GM18520 (cell line): ENCODE measurements around the gene EMILIN1.
"Not testable (repeated sequence)": the region's sequence is repeated elsewhere in the genome, so short reads cannot be mapped to it uniquely, and the experiment has no call there.

Experiments
- ATAC-seq: cut with Tn5 transposase; IDR thresholded peaks from one replicate; pipeline ENCODE4 v1.9.1; 2021; ENCODE audit not compliant: unreplicated experiment

EMILIN1 gene

DNA sequence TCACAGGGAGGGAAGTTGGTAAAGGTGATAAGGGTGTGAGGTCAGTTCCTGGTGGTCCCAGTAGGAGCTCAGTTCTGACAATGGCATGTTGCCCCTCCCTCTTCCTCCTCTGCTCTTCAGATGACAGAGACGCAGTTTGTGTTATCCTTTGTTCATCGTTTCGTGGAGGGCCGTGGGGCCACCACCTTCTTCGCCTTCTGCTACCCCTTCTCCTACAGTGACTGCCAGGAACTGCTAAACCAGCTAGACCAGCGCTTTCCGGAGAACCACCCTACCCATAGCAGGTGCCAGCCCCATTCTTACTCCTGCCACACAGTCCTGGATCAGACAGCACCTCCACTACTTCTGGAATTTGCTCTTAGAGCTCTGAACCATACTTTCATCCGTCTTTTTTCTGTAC lies 24.6 kb upstream of the EMILIN1 start:
- no peak for ATAC-seq

DNA sequence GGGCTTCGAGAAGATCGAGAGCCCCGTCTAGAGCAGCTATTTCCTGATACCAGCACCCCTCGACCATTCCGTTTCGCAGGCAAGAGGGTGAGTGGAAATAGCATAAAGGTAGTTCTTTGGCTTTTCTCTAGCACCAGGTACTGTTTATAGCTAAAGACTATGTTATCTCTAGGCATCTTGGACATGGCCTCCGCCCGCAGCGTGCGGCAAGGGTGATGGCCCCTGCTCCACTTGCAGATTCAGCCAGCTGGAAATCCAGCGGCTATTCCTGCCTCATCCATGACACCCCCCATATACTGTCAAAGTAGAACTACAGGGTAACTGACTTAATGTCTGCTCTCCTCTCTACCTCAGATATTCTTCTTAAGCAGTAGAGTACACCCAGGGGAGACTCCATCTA lies 23.7 kb upstream of the EMILIN1 start:
- no peak for ATAC-seq

DNA sequence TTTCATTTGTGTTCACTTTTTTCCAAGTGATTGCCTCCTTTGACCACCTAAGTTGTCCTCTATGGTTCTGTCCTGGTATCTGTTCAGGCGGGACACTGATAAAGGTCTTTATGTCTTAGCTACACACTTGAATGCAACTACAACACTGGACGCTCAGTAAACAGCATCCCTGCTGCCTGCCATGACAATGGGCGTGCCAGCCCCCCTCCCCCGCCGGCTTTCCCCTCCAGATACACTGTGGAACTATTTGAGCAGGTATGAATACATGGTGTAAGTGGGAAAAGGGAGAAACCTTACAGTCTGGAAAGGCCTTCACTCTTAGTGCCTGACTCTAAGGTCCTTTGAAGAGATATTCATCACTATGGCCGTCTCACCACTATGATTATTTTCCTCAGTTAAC lies 21.2 kb upstream of the EMILIN1 start:
- no peak for ATAC-seq

DNA sequence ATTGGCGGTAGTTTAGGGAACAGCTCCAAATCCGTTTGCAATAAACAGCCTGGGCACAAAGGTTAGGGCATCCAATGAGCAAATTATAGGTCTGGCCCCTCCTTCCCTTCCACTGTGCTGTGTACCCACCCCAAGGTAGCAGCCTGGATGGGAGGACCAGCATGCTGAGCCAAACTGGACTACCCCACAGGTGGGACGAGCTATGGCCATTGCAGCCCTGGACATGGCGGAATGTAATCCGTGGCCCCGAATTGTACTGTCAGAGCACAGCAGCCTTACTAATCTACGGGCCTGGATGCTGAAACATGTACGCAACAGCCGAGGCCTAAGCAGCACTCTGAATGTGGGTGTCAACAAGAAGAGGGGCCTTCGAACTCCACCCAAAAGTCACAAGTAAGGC lies 20.2 kb upstream of the EMILIN1 start:
- no peak for ATAC-seq

DNA sequence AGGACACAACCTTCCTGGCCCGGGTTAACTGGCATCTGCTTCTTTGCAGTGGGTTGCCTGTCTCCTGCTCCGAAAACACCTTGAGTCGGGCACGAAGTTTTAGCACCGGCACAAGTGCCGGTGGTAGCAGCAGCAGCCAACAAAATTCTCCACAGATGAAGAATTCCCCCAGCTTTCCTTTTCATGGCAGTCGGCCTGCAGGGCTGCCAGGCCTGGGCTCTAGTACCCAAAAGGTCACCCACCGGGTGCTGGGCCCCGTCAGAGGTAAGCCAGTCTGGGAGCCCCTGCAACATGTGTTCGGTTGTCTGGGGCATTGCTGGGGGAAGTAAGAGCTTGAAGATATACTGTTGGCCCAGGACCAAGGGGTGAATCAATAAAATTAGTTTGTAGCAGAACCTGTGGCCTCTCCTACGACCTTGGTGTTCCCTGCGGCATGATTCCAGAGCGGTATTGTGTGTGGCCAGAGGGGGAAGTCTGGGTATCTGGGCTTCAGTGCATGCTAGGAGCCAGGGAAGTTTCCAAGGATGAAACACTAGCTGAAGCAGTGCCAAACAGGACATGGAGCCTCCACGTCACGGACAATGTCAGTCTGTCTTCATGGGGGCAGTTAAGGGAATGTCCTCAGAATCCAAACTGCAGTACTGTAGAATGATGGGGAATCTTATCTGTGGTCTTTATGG lies 19.1 kb upstream of the EMILIN1 start:
- ATAC-seq, result no peak

DNA sequence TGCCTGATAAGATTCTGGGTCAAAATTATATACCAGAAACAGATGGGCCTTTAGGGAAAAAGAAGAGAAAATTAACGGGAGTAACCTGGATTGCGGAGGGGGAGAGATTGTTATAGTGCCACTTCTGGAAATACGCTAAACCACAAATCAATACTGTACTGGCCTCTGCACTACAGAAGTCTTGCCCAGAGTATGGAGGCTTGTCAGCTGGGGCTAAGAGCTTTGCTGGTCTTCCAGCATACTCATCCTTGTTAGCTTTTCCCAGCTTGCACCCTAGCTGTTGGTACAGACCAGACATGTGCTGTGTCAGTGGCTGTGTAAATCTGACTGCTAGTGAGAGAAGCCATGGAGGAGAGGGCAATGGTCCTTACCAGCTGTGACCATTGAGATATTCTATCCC lies 18.1 kb upstream of the EMILIN1 start:
- ATAC-seq, result no peak

DNA sequence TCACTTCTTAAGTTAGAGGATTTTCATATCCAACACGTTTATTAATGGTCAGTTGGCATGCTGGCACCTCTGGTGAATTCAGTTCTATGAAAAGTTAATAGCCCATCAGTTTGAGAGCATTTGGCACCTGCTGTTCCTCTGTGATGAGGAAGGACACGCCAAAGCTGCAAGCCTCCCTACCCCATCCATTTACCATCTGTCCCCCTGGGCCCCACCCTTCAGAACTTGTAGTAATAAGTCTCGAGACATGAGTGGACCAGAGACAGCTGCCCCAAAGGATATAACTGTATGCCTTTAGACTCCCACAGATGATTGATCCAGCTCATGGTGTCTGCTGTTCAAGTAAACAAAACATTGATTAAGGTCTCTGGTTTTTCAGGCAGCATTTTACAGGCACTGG lies 13.3 kb upstream of the EMILIN1 start:
- ATAC-seq, result no peak

DNA sequence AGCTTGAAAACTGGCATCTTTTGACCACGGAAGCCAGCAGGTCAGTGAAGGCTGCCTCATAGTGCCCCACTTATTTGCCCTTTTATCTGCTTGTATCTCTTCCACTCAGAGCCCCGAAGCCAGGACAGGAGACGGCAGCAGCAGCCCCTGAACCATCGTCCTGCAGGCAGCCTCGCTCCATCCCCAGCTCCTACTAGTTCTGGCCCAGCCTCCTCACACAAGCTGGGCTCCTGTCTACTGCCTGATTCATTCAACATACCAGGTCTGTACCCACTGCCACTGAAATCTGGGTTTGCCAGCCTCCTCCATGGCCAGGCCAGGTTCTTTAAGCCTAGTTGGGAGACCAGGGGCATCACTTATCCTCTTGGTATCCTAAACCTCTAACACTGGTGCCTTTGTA lies 11.0 kb upstream of the EMILIN1 start:
- no peak for ATAC-seq

DNA sequence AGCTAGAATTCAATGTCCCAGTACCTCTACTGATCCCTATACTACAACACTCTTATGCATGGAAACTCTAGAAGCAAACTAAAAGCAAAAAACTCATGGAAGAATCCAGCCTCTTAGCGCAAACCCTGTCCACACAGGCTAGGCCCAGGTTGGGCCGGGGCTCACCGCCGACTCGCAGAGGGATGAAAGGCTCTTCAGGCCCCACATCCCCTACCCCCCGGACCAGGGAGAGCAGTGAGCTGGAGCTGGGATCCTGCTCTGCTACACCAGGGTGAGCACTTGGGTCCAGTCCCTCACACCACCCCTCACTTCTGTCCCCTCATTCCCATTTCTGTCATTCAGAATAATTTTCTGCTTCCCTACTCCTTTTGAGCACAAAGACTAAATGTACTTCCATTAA lies 9.0 kb upstream of the EMILIN1 start:
- no peak for ATAC-seq

DNA sequence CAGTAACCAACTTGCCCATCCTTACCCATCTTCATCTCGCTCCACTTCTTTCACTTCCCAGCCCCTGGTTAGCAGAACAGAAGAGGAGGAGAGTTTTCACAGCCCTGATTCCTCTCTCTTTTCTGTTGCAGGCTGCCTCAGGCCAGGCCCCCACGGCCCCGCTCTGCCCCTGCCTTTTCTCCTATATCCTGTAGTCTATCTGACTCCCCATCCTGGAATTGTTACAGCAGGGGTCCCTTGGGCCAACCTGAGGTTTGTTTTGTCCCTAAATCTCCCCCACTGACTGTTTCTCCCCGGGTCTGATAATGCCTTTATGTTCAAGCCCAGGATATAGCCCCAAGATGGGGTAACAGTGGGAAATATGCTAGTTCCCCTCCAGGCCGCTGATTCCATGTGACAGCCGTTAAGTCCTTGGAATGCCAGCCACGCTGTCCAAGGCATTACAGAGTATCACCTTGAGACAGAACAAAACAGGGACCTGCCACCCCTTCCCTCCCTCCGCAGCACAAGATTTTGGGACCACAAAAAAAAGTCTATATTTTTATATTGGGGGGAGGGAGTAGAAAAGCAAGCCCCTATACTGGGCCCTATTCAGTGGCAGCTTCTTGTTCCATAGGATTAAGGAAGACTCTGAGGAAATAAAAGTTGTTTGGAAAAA lies 8.3 kb upstream of the EMILIN1 start:
- no peak for ATAC-seq

DNA sequence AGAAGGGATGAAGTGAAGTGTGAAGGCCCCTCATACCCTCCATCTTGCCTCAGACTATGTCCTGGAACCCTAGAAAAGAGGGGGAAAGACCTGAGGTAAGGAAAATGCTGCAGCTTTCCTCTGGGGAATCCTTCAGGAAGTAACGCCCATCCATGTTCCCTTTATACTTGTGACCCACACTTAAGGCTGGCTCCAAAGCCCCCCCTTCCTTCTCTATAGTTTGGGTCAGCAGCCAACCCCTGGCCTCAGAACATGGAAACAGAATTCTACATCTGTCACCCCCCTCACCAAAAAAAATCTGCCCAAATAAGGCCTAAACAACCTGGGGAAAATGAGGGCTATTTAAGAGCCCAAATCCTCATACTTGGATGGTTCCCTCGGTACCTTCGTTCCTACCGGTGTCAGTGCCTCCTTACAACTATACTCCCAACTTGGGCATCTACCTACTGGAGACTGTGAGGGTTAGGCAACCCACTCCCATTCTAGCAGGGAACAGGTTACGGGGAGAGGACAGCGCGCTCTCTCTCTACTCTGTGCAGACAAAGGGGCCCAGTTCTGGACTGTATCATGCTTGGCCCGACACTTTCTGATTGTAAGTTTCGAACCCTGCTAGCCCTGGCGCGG lies 7.7 kb upstream of the EMILIN1 start:
- no peak for ATAC-seq

DNA sequence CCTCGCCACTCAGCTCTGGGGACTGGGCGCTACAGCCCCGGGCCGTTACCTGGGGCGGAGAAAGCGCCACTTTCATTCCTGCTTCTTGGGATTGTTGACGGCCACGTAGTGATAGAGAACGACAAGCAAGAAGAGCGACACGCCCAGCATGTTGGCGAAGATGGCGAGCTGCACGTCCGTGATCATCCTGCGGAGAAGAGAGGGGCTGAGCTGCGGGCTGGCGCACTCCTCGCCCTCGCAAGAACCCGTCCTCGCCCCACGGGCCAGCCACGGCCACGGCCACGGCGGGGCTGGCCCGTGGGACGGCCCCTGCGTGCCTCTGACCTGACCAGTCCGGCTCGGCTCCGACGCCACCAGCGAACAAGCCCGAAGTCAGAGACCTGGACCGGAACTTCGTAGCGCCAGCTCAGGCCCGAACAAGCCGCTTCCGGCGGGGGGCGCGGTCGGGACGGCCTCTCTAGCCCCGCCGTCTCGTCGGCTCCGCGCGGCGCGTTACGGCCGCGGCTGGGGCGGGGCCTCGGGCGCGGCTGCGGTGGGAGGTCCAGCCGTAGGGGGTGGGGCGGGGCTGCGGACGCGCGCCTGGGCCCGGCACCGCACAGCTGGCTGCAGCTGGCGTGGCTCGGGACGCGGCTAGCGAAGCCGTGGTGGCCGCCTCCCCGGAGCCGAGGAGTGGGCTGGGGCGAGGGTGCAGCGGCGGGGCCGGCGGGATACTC lies 7.0 kb upstream of the EMILIN1 start, which contains the start of gene OST4:
TSS of gene OST4 (minus strand) at position 378 of the 713 bp plus-strand sequence.
- peak; percentile 81 for ATAC-seq

DNA sequence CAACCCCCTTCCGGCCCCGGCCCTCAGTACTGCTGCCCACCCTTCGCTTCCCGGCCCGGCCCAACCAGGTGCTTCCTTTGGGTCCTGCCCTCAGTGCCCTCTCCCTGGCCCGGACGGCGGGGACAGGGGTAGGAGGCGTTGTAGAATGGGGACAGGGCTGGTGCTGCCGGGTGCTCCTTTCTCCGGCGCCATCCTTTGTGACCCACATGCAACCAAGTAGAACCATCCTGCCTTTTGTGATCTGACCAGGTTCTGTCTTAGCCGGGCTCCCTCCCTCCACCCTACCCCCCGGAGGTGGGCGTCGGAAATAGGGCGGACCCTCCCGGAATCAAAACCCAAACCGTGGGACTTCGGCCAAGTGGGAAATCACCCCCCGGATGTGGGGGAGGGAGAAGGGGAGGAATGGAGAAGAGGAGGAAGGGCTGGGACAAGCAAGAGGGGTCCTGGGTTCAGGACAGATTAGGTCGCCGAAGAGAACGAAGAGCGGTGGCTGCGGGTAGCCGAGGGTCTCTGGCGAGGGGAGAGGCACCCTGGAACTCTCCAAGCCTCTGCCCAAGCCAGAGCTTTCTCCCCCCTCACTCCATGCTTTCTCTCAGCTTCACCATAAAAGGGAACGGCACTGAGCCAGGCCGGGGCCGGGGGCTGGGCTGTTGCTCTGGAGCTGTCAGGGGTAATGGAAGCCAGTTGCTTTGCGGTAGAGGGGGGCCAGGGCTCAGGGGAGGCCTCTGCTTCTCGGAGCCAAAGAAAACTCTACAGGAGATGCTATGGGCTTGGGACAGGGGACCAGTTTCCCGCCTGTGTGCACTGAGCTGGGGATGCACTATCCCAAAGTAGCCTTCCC lies 6.2 kb upstream of the EMILIN1 start:
- ATAC-seq, result no peak

DNA sequence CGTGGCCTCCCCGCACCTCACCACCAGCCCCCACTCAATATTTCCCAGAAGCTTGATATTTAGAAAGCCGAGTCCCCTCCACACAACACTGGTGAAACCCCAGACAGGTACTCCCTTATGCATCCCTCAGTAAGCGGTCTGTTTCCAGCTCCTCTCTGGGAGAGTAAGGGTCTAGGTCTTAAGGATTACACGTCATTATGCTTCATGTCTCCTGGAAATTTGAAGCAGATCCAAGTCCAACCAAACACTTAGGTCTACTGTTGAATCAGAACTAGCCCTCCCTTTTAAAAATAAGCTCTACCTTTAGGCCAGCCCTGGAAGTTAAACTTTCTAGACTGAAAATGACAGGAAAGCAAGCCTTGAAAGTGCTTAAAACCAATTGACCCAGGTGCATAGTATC lies 5.5 kb upstream of the EMILIN1 start:
- ATAC-seq, result no peak

DNA sequence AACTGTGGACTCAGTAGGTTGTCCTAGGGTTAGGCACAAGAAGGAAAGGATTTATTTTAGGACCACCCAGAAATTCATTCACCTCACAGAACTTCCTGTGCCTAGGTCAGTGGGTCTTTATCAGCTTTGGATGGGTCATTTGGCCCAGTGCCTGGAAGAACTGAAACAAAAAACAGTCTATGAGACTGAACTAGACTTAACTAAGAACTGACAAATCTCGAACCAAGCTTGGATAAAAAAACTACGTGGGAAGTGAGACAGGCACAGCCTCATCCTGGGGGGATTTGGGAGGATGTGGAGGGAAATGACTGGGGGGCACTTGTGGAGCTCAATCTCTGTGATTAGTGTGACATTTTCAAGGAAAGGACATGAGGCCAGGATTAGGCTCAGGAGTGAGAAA lies 4.6 kb upstream of the EMILIN1 start:
- no peak for ATAC-seq

DNA sequence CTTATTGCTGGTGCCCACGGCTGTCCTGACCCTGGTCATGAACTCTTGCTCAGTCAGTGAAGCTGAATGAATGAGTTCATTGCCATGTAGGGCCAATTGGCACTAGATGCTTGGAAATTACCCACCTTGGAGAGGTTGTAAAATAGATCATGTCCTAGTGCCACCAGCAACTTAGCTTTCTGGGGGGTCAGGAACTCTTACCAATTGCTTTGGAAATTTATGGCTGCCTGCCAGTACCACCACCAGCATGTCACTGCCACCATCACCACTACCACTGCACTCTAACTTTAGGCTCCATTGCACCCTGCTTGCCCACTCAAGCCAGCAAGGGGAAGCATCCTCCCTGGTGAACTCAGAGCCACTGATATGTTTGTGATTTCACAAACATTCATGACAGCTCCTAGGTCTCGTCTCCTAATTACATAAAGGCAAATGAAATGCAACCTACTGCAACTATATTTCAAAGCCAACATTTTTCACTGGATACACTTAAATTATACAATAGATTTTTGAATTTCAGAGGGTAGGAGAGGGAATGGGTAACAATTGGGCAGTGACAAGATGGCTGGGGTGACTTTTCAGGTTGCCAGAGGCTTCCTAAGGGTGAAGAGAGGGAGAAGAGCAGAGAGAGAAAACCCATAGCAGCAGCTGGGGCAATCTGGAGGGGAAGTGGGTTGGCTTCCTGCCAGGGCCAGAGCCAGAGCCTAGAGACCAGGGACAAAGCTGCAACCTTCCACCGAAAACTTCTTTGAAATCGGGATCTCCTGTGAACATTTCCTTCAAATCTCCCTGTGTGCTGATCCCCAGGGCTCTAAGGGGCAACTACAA lies 3.5 kb upstream of the EMILIN1 start:
- ATAC-seq, result no peak

DNA sequence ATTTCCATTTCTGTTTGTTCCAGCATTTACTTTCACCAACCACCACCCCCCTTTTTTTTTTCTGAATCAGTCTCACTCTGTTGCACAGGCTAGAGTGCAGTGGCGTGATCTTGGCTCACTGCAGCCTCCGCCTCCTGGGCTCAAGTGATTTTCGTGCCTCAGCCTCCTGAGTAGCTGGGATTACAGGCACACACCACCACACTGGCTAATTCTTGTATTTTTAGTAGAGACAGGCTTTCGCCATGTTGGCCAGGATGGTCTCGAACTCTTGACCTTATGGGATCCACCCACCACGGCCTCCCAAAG lies 2.9 kb upstream of the EMILIN1 start:
- ATAC-seq, result not testable (repeated sequence)

DNA sequence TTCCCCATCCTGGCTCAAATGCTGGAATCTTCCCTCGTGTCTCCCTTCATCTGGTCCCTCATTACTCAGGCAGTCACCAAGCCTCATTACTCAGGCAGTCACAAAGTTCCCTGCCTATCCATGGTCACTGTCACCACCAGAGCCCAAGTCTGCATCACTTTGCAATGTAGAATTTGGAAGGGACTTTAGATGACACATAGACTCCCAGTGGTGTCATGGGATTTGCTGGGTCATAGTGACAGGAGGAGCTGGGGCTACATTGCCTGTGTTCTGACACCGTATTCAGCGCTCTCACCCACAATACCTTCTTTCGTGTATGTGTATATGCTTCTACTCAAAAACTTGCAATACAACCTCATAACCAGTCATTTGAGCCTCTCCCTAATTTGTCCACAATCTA lies 2.1 kb upstream of the EMILIN1 start:
- ATAC-seq, result no peak

DNA sequence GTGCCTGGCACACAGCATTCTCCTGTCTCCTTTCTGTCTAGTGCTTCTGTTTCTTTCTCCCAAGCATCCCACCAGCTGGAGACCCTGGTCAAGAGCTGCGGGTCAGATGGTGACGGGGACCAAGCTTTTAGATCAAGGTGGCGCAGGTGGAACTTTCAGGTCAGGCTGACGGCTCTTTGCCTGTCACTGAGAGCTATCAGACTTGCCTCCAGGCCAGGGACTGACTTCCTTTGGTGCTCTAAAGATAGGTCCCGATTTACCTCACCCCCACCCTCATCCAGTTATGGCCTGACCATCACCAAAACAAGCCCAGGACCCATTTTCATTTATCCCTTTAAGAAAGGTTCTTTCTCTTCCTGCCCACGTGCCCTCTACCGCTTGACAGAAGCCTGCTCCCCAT lies 1.2 kb upstream of the EMILIN1 start:
- no peak for ATAC-seq
